K562 (cell line): ENCODE measurements around the gene CNDP2. TPM values are rescaled to one million over a fixed set of nuclear protein-coding genes. Genes with fewer than 3 reads are reported as not detected.
"Not testable (repeated sequence)": the region's sequence is repeated elsewhere in the genome, so short reads cannot be mapped to it uniquely, and the experiment has no call there.

Source experiments
- ATAC-seq: fragments of 200-7000 bp; cut with Tn5 transposase; 3 replicates; pipeline ENCODE4 v1.9.1; 2020; ENCODE audit warnings: moderate library complexity
- BruUV-seq: library from RNA; stranded (reverse); fragments of 400-500 nt; replicated peaks from 2 replicates; lab custom pipeline; 2021; lab: Mats Ljungman, UMichigan
- CTCF ChIA-PET: fragments of 300-600 bp; formaldehyde crosslinking; extraction: SDS; loops from one replicate; lab custom pipeline; 2021; ENCODE audit warnings: low intra/inter-chr PET ratio; lab: Yijun Ruan, JAX
- POLR2A ChIA-PET: fragments of 300-600, 350-650 bp; sonication (Branson Sonifier 250); formaldehyde crosslinking; extraction: SDS; loops from one replicate; lab custom pipeline; 2021; ENCODE audit warnings: antibody characterized with exemption, inconsistent platforms; lab: Yijun Ruan, JAX
- DNase-seq, 4 experiments: peaks; one replicate each; pipeline versions ENCODE4 v3.0.0 to v3.0.0-alpha.2; 2011 to 2018; ENCODE audit warnings: low spot score in 3 of 4, mixed read lengths in 3 of 4; ENCODE audit errors: extremely low read depth in 1 of 4
- FAIRE-seq: peaks from 2 replicates; lab custom pipeline; 2011; peaks lifted over from hg19 to GRCh38; lab: Jason Lieb, UNC
- H2AFZ ChIP-seq: 2 replicates; pipeline ENCODE4 v1.6.0; 2011; ENCODE audit warnings: low read depth, low read length, control low read depth, inconsistent platforms
- H3K27ac ChIP-seq: fragments of 200-600 bp; 3 replicates; pipeline ENCODE4 v1.8.0; 2011; ENCODE audit warnings: low read depth, mild to moderate bottlenecking, control low read depth, inconsistent platforms, low read length, moderate library complexity, mixed read lengths; ENCODE audit errors: extremely low read depth
- H3K27me3 ChIP-seq, 2 experiments: fragments of 300-600 bp in 1 of 2; 2 replicates in 1 of 2; 3 replicates in 1 of 2; pipeline versions ENCODE4 v1.6.0 to v1.8.0; 2011; ENCODE audit warnings: inconsistent platforms in 2 of 2, low read length in 2 of 2, mild to moderate bottlenecking in 1 of 2, mixed read lengths in 1 of 2, moderate library complexity in 1 of 2; ENCODE audit not compliant: control insufficient read depth in 2 of 2, insufficient read depth in 2 of 2
- H3K36me3 ChIP-seq: fragments of 300-600 bp; 3 replicates; pipeline ENCODE4 v1.8.0; 2011; ENCODE audit warnings: mild to moderate bottlenecking, low read length, inconsistent platforms; ENCODE audit not compliant: control insufficient read depth, insufficient read depth
- H3K4me1 ChIP-seq, 2 experiments: fragments of 200-600 bp in 1 of 2; replicated peaks in 1 of 2; 2 replicates in 1 of 2; 3 replicates in 1 of 2; pipeline versions ENCODE4 v1.5.1 to v1.8.0; 2011; ENCODE audit warnings: inconsistent platforms in 2 of 2, low read length in 2 of 2, mild to moderate bottlenecking in 1 of 2, mixed read lengths in 1 of 2, moderate library complexity in 1 of 2; ENCODE audit not compliant: control insufficient read depth in 2 of 2, insufficient read depth in 2 of 2
- H3K4me2 ChIP-seq: 2 replicates; pipeline ENCODE4 v1.6.1; 2011; ENCODE audit warnings: low read length, control low read depth, inconsistent platforms, mixed read lengths; ENCODE audit not compliant: insufficient read depth
- H3K4me3 ChIP-seq: fragments of 200-600 bp; sonication (generic), shearing (Covaris generic); 2 replicates; pipeline ENCODE4 v1.5.1; 2016; ENCODE audit warnings: control low read depth, inconsistent platforms
- H3K79me2 ChIP-seq: fragments of 200-600 bp; 3 replicates; pipeline ENCODE4 v1.8.0; 2011; ENCODE audit warnings: low read length, inconsistent platforms; ENCODE audit not compliant: control insufficient read depth, insufficient read depth
- H3K9ac ChIP-seq, 2 experiments: 2 replicates each; pipeline versions ENCODE4 v1.6.0 to v1.6.1; 2011; ENCODE audit warnings: low read depth in 2 of 2, low read length in 2 of 2, control low read depth in 1 of 2, inconsistent platforms in 1 of 2, mild to moderate bottlenecking in 1 of 2, mixed read lengths in 1 of 2; ENCODE audit not compliant: insufficient read depth in 1 of 2
- H3K9me1 ChIP-seq: one replicate; pipeline ENCODE4 v1.6.0; 2011; ENCODE audit warnings: inconsistent platforms, mild to moderate bottlenecking, low read length, moderate library complexity; ENCODE audit not compliant: control insufficient read depth, insufficient read depth
- H3K9me3 ChIP-seq: replicated peaks from 2 replicates; pipeline ENCODE4 v1.5.1; 2011; ENCODE audit warnings: low read depth, low read length, inconsistent platforms; ENCODE audit not compliant: control insufficient read depth, insufficient read depth
- H4K20me1 ChIP-seq: replicated peaks from 2 replicates; pipeline ENCODE4 v1.6.1; 2011; ENCODE audit warnings: low read length, inconsistent platforms, mixed read lengths; ENCODE audit not compliant: control insufficient read depth, insufficient read depth
- CCNT2 ChIP-seq: IDR thresholded peaks from 2 replicates; pipeline ENCODE4 v1.6.1; 2011; ENCODE audit warnings: borderline replicate concordance, low read depth, mild to moderate bottlenecking, moderate library complexity, mixed read lengths, low read length; ENCODE audit not compliant: insufficient read length; ENCODE audit errors: extremely low read depth
- HNRNPLL ChIP-seq: fragments of 200-400 bp; formaldehyde crosslinking; IDR thresholded peaks from 2 replicates; pipeline ENCODE4 v1.6.1; 2017; ENCODE audit warnings: low read length, low read depth, mild to moderate bottlenecking; ENCODE audit not compliant: poor library complexity, severe bottlenecking
- WGBS: fragments of 100-300 bp; shearing (Covaris generic); methylation state at CpG from one replicate; pipeline ENCODE4 v1.1.6; 2016; ENCODE audit warnings: low coverage, mixed read lengths; ENCODE audit not compliant: insufficient coverage; ENCODE audit errors: missing lambda C conversion rate; 5-methylcytosine and 5-hydroxymethylcytosine counted together
- in situ Hi-C: fragments of 300-500 bp; cut with MboI; formaldehyde crosslinking; loops from 4 replicates; pipeline ENCODE4 v1.15.0; 2018; ENCODE audit warnings: inconsistent platforms, mixed read lengths
- intact Hi-C: fragments of 100-400 bp; cut with micrococcal nuclease; formaldehyde crosslinking; loops from 2 replicates; pipeline ENCODE4 v1.14.2; 2022
- polyA plus RNA-seq, 8 experiments: library from polyadenylated mRNA; depleted of rRNA in 4 of 8; stranded (reverse) in 5 of 8; unstranded in 3 of 8; fragments of >200 nt; fragmentation: Nextera tagmentation in 2 of 8; fragmentation: Illumina TruSeq in 1 of 8; extraction: Ambion mirVana in 2 of 8; extraction: Trizol in 1 of 8; gene quantifications; 2 replicates each; pipeline versions ENCODE4 v1.2.1 to v1.2.3, GENCODE V29; 2011 to 2014; ENCODE audit warnings: inconsistent platforms in 1 of 8, missing spikeins in 1 of 8
- total RNA-seq, 7 experiments: library from RNA; depleted of rRNA in 6 of 7; stranded (reverse); fragments of >200 nt in 6 of 7; fragmentation: Illumina TruSeq in 2 of 7; extraction: Trizol in 2 of 7; gene quantifications; 2 replicates each; pipeline versions ENCODE4 v1.2.1 to v1.2.3, GENCODE V29; 2011 to 2021; ENCODE audit warnings: low replicate concordance in 1 of 7
- TF ChIP-seq, protein P1 (sequence below): sonication (generic); formaldehyde crosslinking; IDR thresholded peaks from 2 replicates; pipeline ENCODE4 v1.4.0; 2020; ENCODE audit warnings: mild to moderate bottlenecking, missing genetic modification reagents

CNDP2 gene
- total and polyA plus RNA-seq, 9 of the 15 experiments (the other 6 are each of a cell fraction or from before 2014, with no cell fraction given) = 34.1 to 128 (median 53.8) TPM

DNA sequence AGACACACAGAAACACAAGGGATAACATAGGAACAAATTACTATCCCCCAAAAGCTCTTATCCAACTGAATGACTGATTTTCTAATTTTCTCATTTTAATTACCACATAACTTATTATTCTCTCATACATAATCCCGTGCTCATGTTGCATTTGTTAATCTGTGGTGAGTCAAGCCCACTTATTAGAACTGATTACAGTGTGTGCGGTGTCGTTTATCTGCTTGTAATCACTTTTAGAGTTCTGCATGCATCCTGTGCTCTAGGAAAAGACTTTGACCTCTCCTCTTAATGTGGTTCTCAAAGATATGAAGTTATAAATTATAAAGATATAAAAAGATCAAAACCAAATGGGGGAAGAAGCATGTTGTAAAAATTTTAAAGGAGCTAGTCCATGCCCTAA is 67.8 kb downstream of the CNDP2 start (continued):
- TF ChIP-seq, protein P1, sequence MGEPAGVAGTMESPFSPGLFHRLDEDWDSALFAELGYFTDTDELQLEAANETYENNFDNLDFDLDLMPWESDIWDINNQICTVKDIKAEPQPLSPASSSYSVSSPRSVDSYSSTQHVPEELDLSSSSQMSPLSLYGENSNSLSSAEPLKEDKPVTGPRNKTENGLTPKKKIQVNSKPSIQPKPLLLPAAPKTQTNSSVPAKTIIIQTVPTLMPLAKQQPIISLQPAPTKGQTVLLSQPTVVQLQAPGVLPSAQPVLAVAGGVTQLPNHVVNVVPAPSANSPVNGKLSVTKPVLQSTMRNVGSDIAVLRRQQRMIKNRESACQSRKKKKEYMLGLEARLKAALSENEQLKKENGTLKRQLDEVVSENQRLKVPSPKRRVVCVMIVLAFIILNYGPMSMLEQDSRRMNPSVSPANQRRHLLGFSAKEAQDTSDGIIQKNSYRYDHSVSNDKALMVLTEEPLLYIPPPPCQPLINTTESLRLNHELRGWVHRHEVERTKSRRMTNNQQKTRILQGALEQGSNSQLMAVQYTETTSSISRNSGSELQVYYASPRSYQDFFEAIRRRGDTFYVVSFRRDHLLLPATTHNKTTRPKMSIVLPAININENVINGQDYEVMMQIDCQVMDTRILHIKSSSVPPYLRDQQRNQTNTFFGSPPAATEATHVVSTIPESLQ (CRISPR knock-in tag) = no peak
- TF ChIP-seq CCNT2 = no peak
- no peak for TF ChIP-seq HNRNPLL

DNA sequence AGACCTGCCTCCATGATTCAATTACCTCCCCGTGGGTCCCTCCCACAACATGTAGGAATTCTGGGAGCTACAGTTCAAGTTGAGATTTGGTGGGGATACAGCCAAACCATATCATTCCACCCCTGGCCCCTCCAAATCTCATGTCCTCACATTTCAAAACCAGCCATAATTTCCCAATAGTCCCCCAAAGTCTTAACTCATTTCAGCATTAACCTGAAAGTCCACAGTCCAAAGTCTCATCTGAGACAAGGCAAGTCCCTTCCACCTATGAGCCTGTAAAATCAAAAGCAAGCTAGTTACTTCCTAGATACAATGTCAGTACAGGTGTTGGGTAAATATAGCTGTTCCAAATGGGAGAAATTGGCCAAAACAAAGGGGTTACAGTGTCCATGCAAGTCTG is 69.0 kb downstream of the CNDP2 start:
- BruUV-seq, in situ Hi-C loops: not testable (repeated sequence)

More for the DNA sequence above, 69.0 kb downstream of the CNDP2 start:
- FAIRE-seq, H3K9me1 ChIP-seq, H3K4me1 ChIP-seq, DNase-seq, H3K4me3 ChIP-seq, H3K36me3 ChIP-seq, ATAC-seq, H4K20me1 ChIP-seq, H3K4me2 ChIP-seq, H3K9me3 ChIP-seq, H3K79me2 ChIP-seq, CTCF ChIA-PET, H3K9ac ChIP-seq, H2AFZ ChIP-seq, H3K27ac ChIP-seq, intact Hi-C loops: not testable (repeated sequence)
- 0% methylated on average over 1 of the region's 1 CpG for WGBS
- peaks cover 2 to 17% of the 10 kb centered on the region in 2 experiments; a peak in 2 of 5 replicates for H3K27me3 ChIP-seq
- POLR2A ChIA-PET = interaction anchor here (0.6 kb wide), 1 partner anchor 721 kb away, joined by 4 read pairs; no protein-coding TSS in a partner anchor
